H1 (cell line): ENCODE results near the gene DPEP2. TPM values are rescaled to one million over a fixed set of nuclear protein-coding genes. Genes with fewer than 3 reads are reported as not detected.

Experiments
- CHD2 ChIP-seq: IDR thresholded peaks from 2 replicates; pipeline ENCODE4 v1.6.1; 2012; ENCODE audit warnings: low read length, improper control_type of control experiment
- JUN ChIP-seq: IDR thresholded peaks from 2 replicates; pipeline ENCODE4 v1.6.1; 2011; ENCODE audit warnings: low read depth, mild to moderate bottlenecking, improper control_type of control experiment, low read length
- SP2 ChIP-seq: IDR thresholded peaks from 2 replicates; pipeline ENCODE4 v1.6.1; 2012; ENCODE audit warnings: mild to moderate bottlenecking, low read length, inconsistent platforms
- SRF ChIP-seq: IDR thresholded peaks from 2 replicates; pipeline ENCODE4 v1.6.1; 2011; ENCODE audit warnings: mild to moderate bottlenecking, low read depth, low read length, moderate library complexity
- polyA plus RNA-seq, 7 experiments: library from polyadenylated mRNA; depleted of rRNA in 3 of 7; stranded (reverse) in 5 of 7; unstranded in 2 of 7; fragments of >200 nt in 5 of 7; fragments of 200-250 nt in 2 of 7; gene quantifications; 1 replicate in 5 of 7; 2 replicates in 1 of 7; 4 replicates in 1 of 7; pipeline versions ENCODE4 v1.2.1 to v1.2.3, GENCODE V29; 2011 to 2013; ENCODE audit warnings: missing spikeins in 2 of 7, mixed read lengths in 2 of 7
- total RNA-seq: library from RNA; stranded (reverse); fragmentation: NEBNext Ultra II Directional; extraction: Animal tissue kit (Norgen Biotek cat#: 25700); gene quantifications from 2 replicates; pipeline ENCODE4 v1.2.1, GENCODE V29; 2021

DPEP2 gene
- total and polyA plus RNA-seq, 2 of the 8 experiments (the other 6 are each of a cell fraction or from before 2014, with no cell fraction given), result not detected

- TF ChIP-seq SP2 (no peak), CHD2 (no peak), JUN (no peak), SRF (no peak)
Measured at GRCh38 chr16:68035227-68035626, 35.9 kb upstream of the DPEP2 start (continued).
